HepG2 (cell line): ENCODE measurements around the gene CDC42EP3.

ENCODE experiments used
- HNF4G ChIP-seq, 2 experiments: sonication (generic) in 1 of 2; formaldehyde crosslinking in 1 of 2; IDR thresholded peaks; 2 replicates each; pipeline versions ENCODE4 v1.4.0 to v1.6.1; 2011 to 2020; ENCODE audit warnings: borderline replicate concordance in 2 of 2, low read depth in 2 of 2, mild to moderate bottlenecking in 2 of 2, low read length in 1 of 2, missing genetic modification reagents in 1 of 2, moderate library complexity in 1 of 2
- MTA1 ChIP-seq: sonication (generic); formaldehyde crosslinking; IDR thresholded peaks from 2 replicates; pipeline ENCODE4 v1.4.0; 2020; ENCODE audit warnings: missing genetic modification reagents, mild to moderate bottlenecking, borderline replicate concordance
- POLR2AphosphoS5 ChIP-seq: IDR thresholded peaks from 2 replicates; pipeline ENCODE4 v1.6.1; 2012; ENCODE audit warnings: low read depth, low read length
- SMARCE1 ChIP-seq: fragments of 450-650 bp; IDR thresholded peaks from 2 replicates; pipeline ENCODE4 v1.6.1; 2017; ENCODE audit warnings: borderline replicate concordance
- SMYD3 ChIP-seq: sonication (generic); formaldehyde crosslinking; IDR thresholded peaks from 2 replicates; pipeline ENCODE4 v1.8.1; 2023; ENCODE audit warnings: mild to moderate bottlenecking, missing genetic modification reagents
- ZNF12 ChIP-seq: sonication (generic); formaldehyde crosslinking; IDR thresholded peaks from 2 replicates; pipeline ENCODE4 v1.5.0; 2020; ENCODE audit warnings: missing genetic modification reagents
- ZNF317 ChIP-seq: sonication (generic); formaldehyde crosslinking; IDR thresholded peaks from 2 replicates; pipeline ENCODE4 v1.5.0; 2020; ENCODE audit warnings: mild to moderate bottlenecking, missing genetic modification reagents
- ZSCAN22 ChIP-seq: sonication (generic); formaldehyde crosslinking; IDR thresholded peaks from 2 replicates; pipeline ENCODE4 v1.4.0; 2020; ENCODE audit warnings: mild to moderate bottlenecking, missing genetic modification reagents
- TF ChIP-seq, protein P1 (sequence below): sonication (generic); formaldehyde crosslinking; IDR thresholded peaks from 2 replicates; pipeline ENCODE4 v1.5.0; 2020; ENCODE audit warnings: mild to moderate bottlenecking, missing genetic modification reagents, moderate library complexity

DNA sequence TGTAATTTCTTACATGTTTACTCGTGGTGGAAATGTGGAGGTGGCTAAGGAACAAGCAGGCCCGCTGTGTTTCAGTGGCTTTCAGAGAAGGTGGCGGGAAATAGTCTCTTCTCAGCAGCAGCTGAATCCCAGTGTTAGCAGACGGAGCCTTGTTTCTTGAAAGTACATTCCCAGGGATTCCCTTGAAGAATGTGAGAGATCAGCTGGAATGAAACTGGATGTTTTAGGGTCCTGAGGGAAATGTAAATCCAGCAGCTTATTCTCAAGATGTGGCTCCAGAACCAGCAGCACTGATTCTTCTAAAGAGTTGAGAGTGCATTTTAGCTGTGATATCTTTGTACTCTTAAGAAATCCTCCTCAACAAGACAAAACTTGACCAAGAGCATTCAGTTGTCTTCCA, 59.1 kb downstream of the CDC42EP3 start:
- TF ChIP-seq POLR2AphosphoS5 (no peak), ZNF12 (CRISPR knock-in tag) (no peak), SMYD3 (CRISPR knock-in tag) (no peak), SMARCE1 (no peak), HNF4G (IDR thresholded peaks at IDR 0.05; ENCODE audit: borderline replicate concordance, low read depth, low read length) (no peak), HNF4G (CRISPR knock-in tag; IDR thresholded peaks at IDR 0.05; ENCODE audit: borderline replicate concordance, low read depth) (no peak), ZNF317 (CRISPR knock-in tag) (no peak), MTA1 (CRISPR knock-in tag) (no peak), ZSCAN22 (CRISPR knock-in tag) (no peak)
- TF ChIP-seq, protein P1, sequence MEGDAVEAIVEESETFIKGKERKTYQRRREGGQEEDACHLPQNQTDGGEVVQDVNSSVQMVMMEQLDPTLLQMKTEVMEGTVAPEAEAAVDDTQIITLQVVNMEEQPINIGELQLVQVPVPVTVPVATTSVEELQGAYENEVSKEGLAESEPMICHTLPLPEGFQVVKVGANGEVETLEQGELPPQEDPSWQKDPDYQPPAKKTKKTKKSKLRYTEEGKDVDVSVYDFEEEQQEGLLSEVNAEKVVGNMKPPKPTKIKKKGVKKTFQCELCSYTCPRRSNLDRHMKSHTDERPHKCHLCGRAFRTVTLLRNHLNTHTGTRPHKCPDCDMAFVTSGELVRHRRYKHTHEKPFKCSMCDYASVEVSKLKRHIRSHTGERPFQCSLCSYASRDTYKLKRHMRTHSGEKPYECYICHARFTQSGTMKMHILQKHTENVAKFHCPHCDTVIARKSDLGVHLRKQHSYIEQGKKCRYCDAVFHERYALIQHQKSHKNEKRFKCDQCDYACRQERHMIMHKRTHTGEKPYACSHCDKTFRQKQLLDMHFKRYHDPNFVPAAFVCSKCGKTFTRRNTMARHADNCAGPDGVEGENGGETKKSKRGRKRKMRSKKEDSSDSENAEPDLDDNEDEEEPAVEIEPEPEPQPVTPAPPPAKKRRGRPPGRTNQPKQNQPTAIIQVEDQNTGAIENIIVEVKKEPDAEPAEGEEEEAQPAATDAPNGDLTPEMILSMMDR (CRISPR knock-in tag): no peak
